Measurements from ENCODE around the gene EEFSEC.

EEFSEC gene

GRCh38 chr3:128296469-128297251, 143.4 kb downstream of the EEFSEC start:
- no peak for DNase-seq

DNA sequence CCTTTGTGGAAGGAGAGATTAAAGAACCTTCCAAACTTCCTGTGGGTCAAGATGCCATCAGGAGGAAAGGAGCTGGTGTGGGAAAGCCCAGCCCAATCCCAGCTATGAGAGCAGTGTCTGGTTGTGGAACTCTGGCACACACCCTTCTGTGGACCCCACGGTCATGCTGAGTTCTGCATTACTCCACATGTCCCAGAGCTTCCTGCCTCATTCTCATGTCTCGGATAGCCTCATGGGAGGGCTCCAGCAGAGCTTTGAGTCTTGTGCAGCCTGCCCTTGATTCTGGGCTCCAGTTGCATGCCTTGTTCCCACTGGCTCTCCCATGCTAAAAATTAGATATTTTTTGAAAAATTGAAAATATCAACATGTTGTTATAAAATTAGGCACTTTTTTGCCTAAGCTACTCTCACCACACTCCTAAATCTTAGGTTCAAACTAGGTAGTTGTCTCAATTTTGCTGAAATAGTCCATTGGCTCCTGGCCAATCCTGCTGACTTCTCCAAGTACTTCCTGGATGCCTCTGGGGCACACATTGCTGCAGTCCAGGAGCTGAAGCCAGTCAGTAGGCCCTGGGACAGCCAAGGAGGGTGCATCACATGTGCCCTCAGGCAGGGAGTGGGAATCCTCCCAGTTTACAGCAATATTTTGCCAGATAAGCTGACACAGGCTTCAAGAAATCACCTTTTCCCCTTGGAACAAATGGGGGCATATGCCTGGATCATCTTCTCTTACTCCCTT, 144.3 kb downstream of the EEFSEC start:
- no peak for DNase-seq

GRCh38 chr3:128301186-128302023, 148.1 kb downstream of the EEFSEC start:
- no peak for DNase-seq

GRCh38 chr3:128306481-128306880, 153.2 kb downstream of the EEFSEC start:
- no peak for DNase-seq

DNA sequence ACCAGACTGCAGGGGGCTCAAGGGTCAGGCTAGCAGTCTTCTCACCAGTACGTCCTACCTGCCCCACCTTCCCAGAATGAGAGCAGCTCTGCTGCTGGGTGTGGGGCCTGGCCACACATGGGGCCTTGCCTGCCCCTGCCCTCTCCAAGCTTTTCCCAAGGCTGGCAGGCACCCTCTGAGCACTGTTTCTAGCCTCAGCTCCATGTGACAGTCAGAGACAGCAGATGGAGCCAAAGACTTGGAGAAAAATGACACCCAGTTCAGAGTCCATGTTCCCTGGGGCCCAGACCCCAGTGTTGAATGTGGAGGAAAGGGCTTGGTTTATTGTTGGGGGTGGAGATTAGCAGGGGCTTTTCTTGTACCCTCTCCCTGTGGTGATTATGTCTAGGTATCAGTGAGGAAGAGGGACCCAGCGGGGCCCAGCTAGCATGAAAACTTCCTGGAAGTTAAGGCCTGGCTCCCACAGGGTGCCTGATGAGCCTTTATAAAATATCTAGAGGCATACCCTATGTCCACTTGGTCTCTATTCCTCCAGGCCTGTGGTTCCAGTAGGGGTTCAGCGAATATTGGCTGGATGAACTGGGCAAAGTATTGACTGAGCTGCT, 153.8 kb downstream of the EEFSEC start:
- DNase-seq: no peak

- no peak for DNase-seq
Observed at GRCh38 chr3:128307781-128308469, 154.6 kb downstream of the EEFSEC start.

DNA sequence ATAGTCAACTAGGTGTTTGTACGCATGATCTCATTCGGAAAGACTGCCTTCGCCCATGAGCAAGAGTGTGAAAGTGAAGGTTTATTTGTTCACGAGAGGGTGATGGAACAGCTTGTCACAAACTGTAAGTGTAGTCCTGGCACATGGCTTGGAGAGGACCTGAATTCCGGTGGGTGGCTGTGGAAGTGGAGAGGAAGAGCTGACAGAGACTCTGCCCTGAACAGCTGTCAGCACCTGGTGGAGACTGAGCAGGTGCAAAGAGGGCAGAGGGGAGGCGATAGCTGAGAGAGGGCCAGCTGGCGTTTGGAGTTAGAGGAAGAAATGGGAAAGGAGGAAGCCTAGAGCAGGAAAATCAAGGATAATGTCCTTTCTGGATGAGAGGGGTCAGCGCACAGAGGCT, 155.7 kb downstream of the EEFSEC start:
- no peak for DNase-seq

GRCh38 chr3:128310286-128311058, 157.2 kb downstream of the EEFSEC start:
- DNase-seq: no peak

GRCh38 chr3:128311441-128311844, 158.2 kb downstream of the EEFSEC start:
- no peak for DNase-seq

- no peak for DNase-seq
Observed at GRCh38 chr3:128312271-128312670, 159.0 kb downstream of the EEFSEC start.

DNA sequence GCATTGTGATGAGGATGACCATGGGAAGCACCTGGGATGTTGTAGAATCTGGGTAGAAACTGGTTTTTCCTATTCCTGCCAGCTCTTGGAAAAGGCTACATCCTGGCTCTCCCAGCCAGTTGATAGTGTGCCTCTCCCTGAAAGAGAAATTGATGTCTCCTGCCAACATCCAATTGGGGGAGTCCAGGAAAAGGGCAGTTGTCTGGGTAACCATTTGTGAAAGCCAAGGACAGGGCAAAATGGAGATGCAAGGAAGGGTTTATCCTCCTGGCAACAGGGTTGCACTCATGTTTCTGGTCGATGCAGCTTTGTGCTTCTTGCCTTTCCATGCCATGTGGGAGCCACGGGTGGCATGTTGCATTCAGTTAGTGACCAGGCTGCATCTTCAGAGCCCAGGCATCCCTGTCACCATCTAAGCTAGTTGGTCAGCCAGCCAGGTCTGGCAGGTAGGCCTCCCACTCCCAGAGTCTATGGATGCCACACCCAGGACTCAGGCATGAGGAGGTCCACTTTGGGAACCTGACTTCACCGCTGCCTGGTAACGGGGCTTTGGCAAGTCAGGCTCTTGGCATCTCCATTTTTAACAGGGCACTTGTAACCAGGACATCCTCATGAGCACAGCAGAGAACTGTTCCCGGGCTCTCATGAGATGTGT, 159.9 kb downstream of the EEFSEC start:
- no peak for DNase-seq

- DNase-seq: no peak
Observed at GRCh38 chr3:128313935-128314334, 160.7 kb downstream of the EEFSEC start.

DNA sequence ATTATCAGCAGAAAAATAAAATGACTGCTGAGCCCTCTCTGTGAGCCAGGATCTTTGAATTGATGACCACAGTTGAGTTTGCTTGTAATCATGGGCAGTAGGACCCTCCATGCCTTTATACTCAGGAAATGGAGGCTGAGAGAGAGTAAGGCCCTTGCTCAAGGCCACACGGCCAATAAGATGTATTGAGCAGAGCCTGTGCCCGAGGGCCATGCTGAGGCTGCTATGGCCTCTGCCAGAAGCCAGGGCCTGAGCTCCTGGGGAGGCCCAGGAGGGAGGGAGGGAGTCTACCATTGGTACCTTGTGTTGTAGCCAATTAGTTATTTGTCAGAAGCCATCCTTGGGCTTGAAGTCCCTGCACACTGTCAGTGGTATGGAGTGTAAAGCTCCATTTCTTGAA, 162.0 kb downstream of the EEFSEC start:
- DNase-seq: no peak

DNA sequence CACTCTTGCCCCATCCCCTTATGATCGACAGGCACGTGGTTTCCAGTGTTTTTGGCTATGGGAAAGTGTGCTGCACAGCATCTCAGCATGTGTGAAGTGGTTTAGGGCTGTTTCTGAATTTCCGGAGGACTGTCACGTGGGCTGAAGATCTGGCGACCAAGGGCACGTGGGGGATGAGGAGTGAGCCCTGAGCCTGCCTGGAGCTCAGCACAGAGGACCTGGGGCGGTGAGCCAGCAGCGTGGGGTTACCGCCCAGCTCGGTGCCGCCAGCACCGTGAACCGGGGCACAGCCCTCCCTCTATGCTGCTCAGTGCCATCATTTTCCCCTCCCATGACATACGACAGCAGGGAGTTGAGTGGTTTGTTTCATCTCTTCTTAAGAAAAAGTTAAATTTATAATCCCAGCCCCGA, 163.2 kb downstream of the EEFSEC start:
- peak; percentile 82 for DNase-seq

DNA sequence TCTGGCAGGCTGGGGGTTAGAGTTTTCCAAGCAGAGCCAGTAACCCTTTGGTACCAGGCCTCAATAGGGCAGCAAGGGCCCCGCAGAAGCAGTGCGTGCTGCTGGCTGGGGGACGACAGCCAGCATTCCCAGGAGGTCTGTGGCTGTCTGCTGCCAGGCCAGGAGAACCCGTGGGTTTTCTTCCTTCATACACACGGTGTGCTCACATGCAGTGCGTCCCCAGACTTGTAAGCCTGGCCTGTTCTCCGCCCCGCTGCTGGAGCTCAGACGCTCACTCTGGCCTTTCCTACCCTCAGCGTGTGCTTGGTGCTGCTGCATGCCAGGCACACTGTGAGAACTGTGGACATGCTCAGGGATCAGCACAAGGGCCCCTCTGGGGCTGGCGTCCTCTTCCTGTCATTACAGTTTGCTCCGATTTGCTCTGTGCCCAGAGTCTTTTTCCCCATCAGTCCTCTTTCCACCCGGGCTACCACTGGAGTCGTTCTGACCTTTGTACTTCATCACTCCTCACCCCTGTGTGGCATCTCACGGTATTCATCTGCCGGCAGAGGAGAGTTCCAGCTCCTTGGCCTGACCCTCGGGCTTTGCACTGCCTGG, 163.9 kb downstream of the EEFSEC start:
- DNase-seq: no peak

- no peak for DNase-seq
Observed at GRCh38 chr3:128317698-128318231, 164.5 kb downstream of the EEFSEC start.

- no peak for DNase-seq
Observed at GRCh38 chr3:128318275-128318941, 165.1 kb downstream of the EEFSEC start.

DNA sequence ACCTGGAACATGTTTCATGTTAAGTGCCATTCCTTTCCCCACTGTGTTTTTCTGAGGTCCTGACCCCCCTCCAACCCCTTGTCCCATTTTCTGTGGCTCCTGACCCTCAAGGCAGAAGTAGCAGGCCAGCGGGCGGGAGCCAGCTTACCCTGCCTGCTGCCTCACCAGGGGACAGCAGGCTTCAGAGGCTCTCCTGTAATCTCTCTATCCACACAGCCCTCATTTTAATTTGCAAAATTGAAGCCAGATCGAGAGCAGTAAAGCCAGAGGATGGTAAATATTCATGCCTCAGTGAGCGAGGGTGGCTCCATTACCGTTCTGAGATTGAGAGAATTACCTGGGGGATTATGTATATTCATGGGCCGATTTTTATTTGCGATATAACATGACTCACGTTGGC, 165.8 kb downstream of the EEFSEC start:
- DNase-seq: no peak

GRCh38 chr3:128319741-128320141, 166.5 kb downstream of the EEFSEC start:
- DNase-seq: no peak
